Measurements from ENCODE around the gene CCDC141.
"Not testable (repeated sequence)": the region's sequence is repeated elsewhere in the genome, so short reads cannot be mapped to it uniquely, and the experiment has no call there.

Gene CCDC141

DNA sequence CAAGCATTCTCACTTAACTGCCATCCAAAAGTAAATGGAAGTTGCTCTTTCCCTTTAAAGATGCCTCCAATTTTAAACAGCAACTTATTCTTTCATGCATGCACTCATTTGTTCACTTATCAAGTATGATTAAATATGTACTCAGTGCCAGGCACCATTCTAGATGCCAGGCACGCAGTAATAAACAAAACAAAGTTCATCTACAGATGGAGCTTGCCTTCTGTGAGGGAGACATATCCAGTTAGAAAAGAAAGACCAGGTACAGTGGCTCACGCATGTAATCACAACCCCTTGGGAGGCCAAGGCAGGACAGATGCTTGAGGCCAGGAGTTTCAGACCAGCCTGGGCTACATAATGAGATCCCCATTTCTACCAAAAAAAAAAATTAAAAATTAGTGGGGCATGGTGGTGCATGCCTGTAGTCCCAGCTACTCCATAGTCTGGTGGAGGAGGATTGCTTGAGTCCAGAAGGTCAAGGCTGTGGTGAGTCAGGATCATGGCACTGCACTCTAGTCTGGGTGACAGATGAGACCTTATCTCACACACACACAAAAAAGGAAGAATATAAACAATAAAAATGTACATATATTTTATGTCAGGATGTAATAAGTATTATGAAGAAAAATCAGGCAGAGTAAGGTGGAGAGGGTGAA, 19.2 kb upstream of the CCDC141 start:
- DNase-seq (ENCODE audit: low read depth), result no peak
- H3K9ac ChIP-seq (ENCODE audit: low read length), result no peak overlapping the region
- no peak overlapping the region for H3K4me3 ChIP-seq (ENCODE audit: low read length)
- H3K27me3 ChIP-seq (replicated peaks; ENCODE audit: control insufficient read depth, insufficient read depth, low read length), result no peaks in the 10 kb centered on the region
- H3K4me1 ChIP-seq (ENCODE audit: control insufficient read depth, insufficient read depth, low read length), result no peaks in the 10 kb centered on the region
- H3K36me3 ChIP-seq (ENCODE audit: control insufficient read depth, insufficient read depth, low read length, severe bottlenecking), result no peaks in the 10 kb centered on the region
- no peaks in the 10 kb centered on the region for H3K9me3 ChIP-seq (ENCODE audit: control insufficient read depth, low read length)

DNA sequence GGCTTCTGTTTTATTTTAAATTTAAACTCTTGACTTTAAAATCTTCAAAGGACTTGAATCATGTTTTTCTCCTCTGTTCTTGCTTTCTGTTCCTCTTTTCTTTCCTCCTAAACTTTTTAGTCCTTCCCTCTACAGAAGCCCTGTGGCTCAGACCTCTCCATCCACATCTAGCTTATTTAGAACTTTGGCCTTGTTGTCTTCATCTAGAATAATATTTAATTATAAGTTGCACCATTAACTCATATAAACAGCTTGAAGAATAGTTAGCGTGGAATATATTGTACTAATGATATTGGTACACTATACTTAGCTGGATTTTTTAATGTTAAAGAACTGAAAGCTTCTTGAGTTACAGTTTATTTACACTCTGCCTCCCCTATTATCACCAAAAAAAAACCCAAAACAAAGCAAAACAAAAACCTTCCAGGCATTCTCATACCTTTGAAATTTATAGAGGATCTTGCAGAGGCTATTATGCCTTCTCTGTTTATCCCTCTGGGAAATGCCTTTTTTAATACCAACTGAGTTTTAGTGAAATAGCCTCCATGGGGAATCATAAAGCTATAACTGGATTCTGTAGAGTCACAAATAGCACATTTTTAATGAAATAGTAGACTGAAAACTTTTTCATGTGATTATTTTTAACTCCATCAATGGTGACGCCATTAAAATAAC, 9.2 kb upstream of the CCDC141 start:
- no peak overlapping the region for H3K4me3 ChIP-seq (ENCODE audit: low read length)
- DNase-seq (ENCODE audit: low read depth), result no peak

DNA sequence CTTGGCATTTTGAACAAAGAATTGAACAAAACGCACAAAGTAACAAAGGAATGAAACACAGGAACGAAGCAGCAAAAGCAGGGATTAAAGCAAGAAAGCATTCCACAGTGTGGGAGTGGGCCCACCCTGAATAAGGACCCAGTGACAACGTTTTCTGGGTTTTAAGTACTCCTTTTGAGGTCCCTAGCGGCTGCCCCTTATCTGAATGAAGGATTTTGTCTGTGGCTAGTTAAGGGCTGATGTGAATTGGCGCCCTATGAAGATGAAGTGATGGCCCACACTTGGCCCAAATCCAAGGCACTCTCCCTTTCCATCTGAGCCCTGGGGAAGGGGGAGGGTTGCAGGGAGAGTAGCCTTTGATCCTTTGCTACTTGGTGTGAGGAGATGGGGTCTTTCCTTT, 7.8 kb upstream of the CCDC141 start:
- H3K4me3 ChIP-seq (ENCODE audit: low read length), result no peak overlapping the region
- DNase-seq (ENCODE audit: low read depth), result no peak

More for the DNA sequence above, 9.2 kb upstream of the CCDC141 start:
- H3K4me1 ChIP-seq (ENCODE audit: control insufficient read depth, insufficient read depth, low read length), result peaks cover 18% of the 10 kb centered on the region
- no peaks in the 10 kb centered on the region for H3K9me3 ChIP-seq (ENCODE audit: control insufficient read depth, low read length)
- H3K36me3 ChIP-seq (ENCODE audit: control insufficient read depth, insufficient read depth, low read length, severe bottlenecking), result no peaks in the 10 kb centered on the region
- no peaks in the 10 kb centered on the region for H3K27me3 ChIP-seq (replicated peaks; ENCODE audit: control insufficient read depth, insufficient read depth, low read length)
- no peak overlapping the region for H3K9ac ChIP-seq (ENCODE audit: low read length)

DNA sequence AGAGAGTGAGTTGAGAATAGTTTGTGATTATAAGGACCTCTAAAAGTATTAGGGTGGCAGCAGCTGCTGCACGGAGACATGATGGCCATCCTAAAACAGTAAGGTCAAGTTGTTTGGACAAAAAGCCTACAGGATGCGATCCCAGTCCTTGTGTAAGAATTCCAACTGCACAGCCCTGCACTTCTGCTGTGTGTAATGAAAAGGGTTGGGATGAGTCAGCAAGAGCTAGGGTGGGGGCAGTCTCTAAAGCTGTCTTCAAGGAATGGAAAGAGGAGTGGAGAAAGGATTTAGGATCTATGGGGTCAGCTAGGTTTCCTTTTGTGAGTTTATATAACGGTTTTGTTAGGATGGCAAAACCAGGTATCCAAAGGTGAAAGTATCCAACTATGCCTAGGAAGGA, 3.6 kb upstream of the CCDC141 start:
- H3K9me3 ChIP-seq (ENCODE audit: control insufficient read depth, low read length); H3K27me3 ChIP-seq (replicated peaks; ENCODE audit: control insufficient read depth, insufficient read depth, low read length); H3K4me3 ChIP-seq (ENCODE audit: low read length); H3K9ac ChIP-seq (ENCODE audit: low read length); H3K36me3 ChIP-seq (ENCODE audit: control insufficient read depth, insufficient read depth, low read length, severe bottlenecking): not testable (repeated sequence)
- peak; percentile 7 for DNase-seq (ENCODE audit: low read depth)
- H3K4me1 ChIP-seq (ENCODE audit: control insufficient read depth, insufficient read depth, low read length), result peaks cover 27% of the 10 kb centered on the region

More for the DNA sequence above, 7.8 kb upstream of the CCDC141 start:
- H3K9me3 ChIP-seq (ENCODE audit: control insufficient read depth, low read length), result no peaks in the 10 kb centered on the region
- H3K4me1 ChIP-seq (ENCODE audit: control insufficient read depth, insufficient read depth, low read length), result peaks cover 18% of the 10 kb centered on the region
- no peaks in the 10 kb centered on the region for H3K27me3 ChIP-seq (replicated peaks; ENCODE audit: control insufficient read depth, insufficient read depth, low read length)
- H3K9ac ChIP-seq (ENCODE audit: low read length), result no peak overlapping the region
- no peaks in the 10 kb centered on the region for H3K36me3 ChIP-seq (ENCODE audit: control insufficient read depth, insufficient read depth, low read length, severe bottlenecking)

DNA sequence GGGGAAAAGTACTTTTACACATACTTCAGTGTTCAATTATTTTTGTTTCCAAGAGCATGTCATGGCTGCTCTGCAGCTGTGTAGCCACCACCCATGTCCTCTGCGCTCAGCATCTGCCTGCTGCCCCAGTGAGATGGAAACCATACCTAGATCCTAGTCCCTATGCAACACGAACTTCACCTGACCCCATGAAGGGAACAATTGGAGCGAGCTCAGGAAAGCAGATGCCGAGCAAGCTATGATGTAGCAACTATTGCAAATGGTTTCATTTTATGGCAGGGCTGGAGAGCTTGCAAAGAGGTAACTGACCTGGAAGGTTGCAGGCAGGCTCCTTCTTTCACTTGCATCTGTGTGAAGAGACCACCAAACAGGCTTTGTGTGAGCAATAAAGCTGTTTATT, 1.3 kb upstream of the CCDC141 start:
- H3K4me3 ChIP-seq (ENCODE audit: low read length), result no peak overlapping the region

DNA sequence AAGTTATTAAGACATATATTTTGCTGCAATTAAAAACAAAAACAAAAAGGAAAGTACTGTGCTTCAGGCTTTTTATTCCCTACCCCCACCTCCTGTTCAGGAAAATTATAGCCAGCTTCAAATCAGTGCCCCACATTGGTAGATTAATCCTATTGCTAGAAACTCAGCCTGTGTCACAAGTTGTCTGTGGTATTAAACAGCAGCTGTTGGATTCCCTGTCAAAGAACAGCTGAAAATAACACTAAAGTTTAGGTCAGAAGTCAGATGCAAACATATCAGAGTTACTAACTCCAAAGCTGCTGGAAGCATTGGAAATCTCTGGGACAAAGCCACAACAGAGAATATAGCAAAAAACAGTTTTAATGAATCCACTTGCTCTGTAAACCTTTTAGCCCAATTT, 818 bp upstream of the CCDC141 start:
- Histone ChIP-seq H3K9me3 (ENCODE audit: control insufficient read depth, low read length) (no peaks in the 10 kb centered on the region), H3K4me1 (ENCODE audit: control insufficient read depth, insufficient read depth, low read length) (peaks cover 18% of the 10 kb centered on the region), H3K4me3 (ENCODE audit: low read length) (no peak overlapping the region), H3K27me3 (replicated peaks; ENCODE audit: control insufficient read depth, insufficient read depth, low read length) (no peaks in the 10 kb centered on the region), H3K36me3 (ENCODE audit: control insufficient read depth, insufficient read depth, low read length, severe bottlenecking) (no peaks in the 10 kb centered on the region), H3K9ac (ENCODE audit: low read length) (no peak overlapping the region)
- DNase-seq (ENCODE audit: low read depth), result peak; percentile 3

More for the DNA sequence above, 1.3 kb upstream of the CCDC141 start:
- Histone ChIP-seq H3K36me3 (ENCODE audit: control insufficient read depth, insufficient read depth, low read length, severe bottlenecking) (no peaks in the 10 kb centered on the region), H3K9me3 (ENCODE audit: control insufficient read depth, low read length) (no peaks in the 10 kb centered on the region), H3K9ac (ENCODE audit: low read length) (no peak overlapping the region), H3K4me1 (ENCODE audit: control insufficient read depth, insufficient read depth, low read length) (peaks cover 18% of the 10 kb centered on the region), H3K27me3 (replicated peaks; ENCODE audit: control insufficient read depth, insufficient read depth, low read length) (no peaks in the 10 kb centered on the region)
- peak; percentile 13 for DNase-seq (ENCODE audit: low read depth)

DNA sequence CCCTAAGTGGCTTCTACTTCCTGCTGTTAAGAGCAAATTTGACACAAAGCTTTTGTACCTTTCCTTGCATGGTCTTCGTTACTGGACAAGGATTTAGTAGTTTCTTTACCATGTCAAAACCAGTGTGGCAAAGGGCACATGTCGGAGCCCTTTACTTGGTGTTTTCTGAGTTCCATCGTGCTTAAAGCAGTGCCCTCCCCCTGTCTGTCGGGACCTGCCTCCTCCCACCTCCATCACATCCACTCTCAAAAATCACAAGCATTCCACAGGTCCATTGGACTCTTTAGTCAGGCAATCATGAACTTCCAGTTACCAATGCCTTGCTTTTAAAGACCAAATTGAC, 763 bp downstream of the CCDC141 start:
- Histone ChIP-seq H3K9ac (ENCODE audit: low read length) (no peak overlapping the region), H3K27me3 (replicated peaks; ENCODE audit: control insufficient read depth, insufficient read depth, low read length) (no peaks in the 10 kb centered on the region), H3K4me3 (ENCODE audit: low read length) (no peak overlapping the region), H3K9me3 (ENCODE audit: control insufficient read depth, low read length) (no peaks in the 10 kb centered on the region), H3K36me3 (ENCODE audit: control insufficient read depth, insufficient read depth, low read length, severe bottlenecking) (no peaks in the 10 kb centered on the region), H3K4me1 (ENCODE audit: control insufficient read depth, insufficient read depth, low read length) (peaks cover 18% of the 10 kb centered on the region)
- DNase-seq (ENCODE audit: low read depth), result no peak

DNA sequence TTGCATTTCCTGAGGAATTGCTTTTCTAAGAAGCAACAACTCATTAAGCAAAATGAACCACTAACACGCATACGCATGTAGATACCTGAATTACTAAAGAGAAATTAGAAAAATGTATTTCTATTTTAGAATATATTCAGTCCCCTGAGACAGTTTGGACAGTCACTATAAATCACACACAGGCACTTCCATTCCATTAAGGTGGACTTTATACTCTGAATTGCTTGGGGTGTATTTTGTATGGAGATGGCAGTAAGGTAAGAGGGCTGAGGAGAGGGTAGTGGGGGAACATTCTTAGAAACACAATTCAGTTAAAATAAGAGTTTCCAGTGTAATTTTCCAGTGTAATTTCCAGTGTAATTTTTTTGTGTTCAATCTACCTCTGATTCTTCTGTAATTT, 1.8 kb downstream of the CCDC141 start:
- no peaks in the 10 kb centered on the region for H3K36me3 ChIP-seq (ENCODE audit: control insufficient read depth, insufficient read depth, low read length, severe bottlenecking)
- no peaks in the 10 kb centered on the region for H3K9me3 ChIP-seq (ENCODE audit: control insufficient read depth, low read length)
- DNase-seq (ENCODE audit: low read depth), result no peak
- H3K9ac ChIP-seq (ENCODE audit: low read length), result no peak overlapping the region
- no peak overlapping the region for H3K4me3 ChIP-seq (ENCODE audit: low read length)
- H3K27me3 ChIP-seq (replicated peaks; ENCODE audit: control insufficient read depth, insufficient read depth, low read length), result no peaks in the 10 kb centered on the region
- peaks cover 18% of the 10 kb centered on the region for H3K4me1 ChIP-seq (ENCODE audit: control insufficient read depth, insufficient read depth, low read length)

DNA sequence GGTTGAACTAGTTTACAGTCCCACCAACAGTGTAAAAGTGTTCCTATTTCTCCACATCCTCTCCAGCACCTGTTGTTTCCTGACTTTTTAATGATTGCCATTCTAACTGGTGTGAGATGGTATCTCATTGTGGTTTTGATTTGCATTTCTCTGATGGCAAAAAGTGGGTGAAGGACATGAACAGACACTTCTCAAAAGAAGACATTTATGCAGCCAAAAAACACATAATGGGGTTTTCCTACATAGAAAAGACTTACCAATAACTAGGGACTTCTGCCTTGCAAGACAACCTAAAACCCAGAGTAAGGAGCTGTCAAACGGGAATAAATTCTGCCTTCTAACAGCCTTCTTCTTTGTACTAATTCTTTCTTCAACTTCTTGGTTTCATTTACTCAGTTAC, 4.3 kb downstream of the CCDC141 start:
- H3K4me1 ChIP-seq (ENCODE audit: control insufficient read depth, insufficient read depth, low read length), result peaks cover 11% of the 10 kb centered on the region
- H3K36me3 ChIP-seq (ENCODE audit: control insufficient read depth, insufficient read depth, low read length, severe bottlenecking); H3K9me3 ChIP-seq (ENCODE audit: control insufficient read depth, low read length); H3K27me3 ChIP-seq (replicated peaks; ENCODE audit: control insufficient read depth, insufficient read depth, low read length); H3K9ac ChIP-seq (ENCODE audit: low read length); H3K4me3 ChIP-seq (ENCODE audit: low read length); DNase-seq (ENCODE audit: low read depth): not testable (repeated sequence)

DNA sequence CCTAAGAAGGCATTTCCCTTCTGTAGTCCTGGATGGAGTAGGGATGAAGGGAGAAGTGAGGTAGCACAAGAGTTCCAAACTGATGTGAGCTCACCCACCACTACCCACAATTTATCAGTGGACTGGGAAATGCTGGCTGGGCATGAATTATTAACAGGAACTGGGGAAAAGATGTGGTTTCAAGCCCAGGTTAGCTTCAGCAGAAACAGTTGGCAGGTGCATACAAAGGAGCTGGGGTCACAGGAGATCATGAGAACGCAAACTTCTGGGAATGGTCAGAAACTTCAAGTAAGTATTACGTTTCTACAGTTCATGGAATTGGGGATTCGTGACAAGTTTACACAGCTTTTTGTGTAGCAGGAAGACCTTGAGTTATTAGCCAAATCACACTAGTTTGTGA, 5.4 kb downstream of the CCDC141 start:
- no peaks in the 10 kb centered on the region for H3K36me3 ChIP-seq (ENCODE audit: control insufficient read depth, insufficient read depth, low read length, severe bottlenecking)
- H3K4me3 ChIP-seq (ENCODE audit: low read length), result no peak overlapping the region
- no peaks in the 10 kb centered on the region for H3K4me1 ChIP-seq (ENCODE audit: control insufficient read depth, insufficient read depth, low read length)
- H3K9ac ChIP-seq (ENCODE audit: low read length), result no peak overlapping the region
- no peaks in the 10 kb centered on the region for H3K27me3 ChIP-seq (replicated peaks; ENCODE audit: control insufficient read depth, insufficient read depth, low read length)
- no peak for DNase-seq (ENCODE audit: low read depth)
- no peaks in the 10 kb centered on the region for H3K9me3 ChIP-seq (ENCODE audit: control insufficient read depth, low read length)

DNA sequence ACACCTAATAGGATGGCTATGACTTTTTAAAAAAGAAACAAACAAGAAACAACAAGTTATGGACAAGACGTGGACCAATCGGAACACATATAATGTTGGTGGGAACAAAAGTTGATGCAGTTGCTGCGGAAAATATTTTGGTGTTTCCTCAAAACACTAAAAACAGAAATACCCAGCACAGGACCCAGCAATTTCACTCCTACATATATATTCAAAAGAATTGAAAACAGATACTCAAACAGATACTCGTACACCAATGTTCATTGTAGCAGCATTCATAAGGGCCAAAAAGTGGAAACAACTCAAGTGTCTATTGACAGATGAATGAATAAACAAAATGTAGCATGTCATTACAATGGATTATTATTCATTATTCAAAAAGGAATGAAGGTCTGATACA, 12.1 kb downstream of the CCDC141 start:
- no peaks in the 10 kb centered on the region for H3K27me3 ChIP-seq (replicated peaks; ENCODE audit: control insufficient read depth, insufficient read depth, low read length)
- H3K4me3 ChIP-seq (ENCODE audit: low read length), result no peak overlapping the region
- no peak for DNase-seq (ENCODE audit: low read depth)
- no peaks in the 10 kb centered on the region for H3K9me3 ChIP-seq (ENCODE audit: control insufficient read depth, low read length)
- no peak overlapping the region for H3K9ac ChIP-seq (ENCODE audit: low read length)
- no peaks in the 10 kb centered on the region for H3K36me3 ChIP-seq (ENCODE audit: control insufficient read depth, insufficient read depth, low read length, severe bottlenecking)
- no peaks in the 10 kb centered on the region for H3K4me1 ChIP-seq (ENCODE audit: control insufficient read depth, insufficient read depth, low read length)
